B cell (primary cell): ENCODE data around the gene ZNF106.

ENCODE experiments used
- EZH2 ChIP-seq: IDR thresholded peaks from 2 replicates; pipeline ENCODE4 v1.6.1; 2012; ENCODE audit warnings: borderline replicate concordance, low read depth, mild to moderate bottlenecking, moderate library complexity, low read length; ENCODE audit not compliant: insufficient read depth, poor library complexity, severe bottlenecking
- TF ChIP-seq, protein P1 (sequence below): fragments of 200-600 bp; IDR thresholded peaks from one replicate; pipeline ENCODE4 v1.8.0; 2022; ENCODE audit warnings: antibody characterized with exemption, mild to moderate bottlenecking

DNA sequence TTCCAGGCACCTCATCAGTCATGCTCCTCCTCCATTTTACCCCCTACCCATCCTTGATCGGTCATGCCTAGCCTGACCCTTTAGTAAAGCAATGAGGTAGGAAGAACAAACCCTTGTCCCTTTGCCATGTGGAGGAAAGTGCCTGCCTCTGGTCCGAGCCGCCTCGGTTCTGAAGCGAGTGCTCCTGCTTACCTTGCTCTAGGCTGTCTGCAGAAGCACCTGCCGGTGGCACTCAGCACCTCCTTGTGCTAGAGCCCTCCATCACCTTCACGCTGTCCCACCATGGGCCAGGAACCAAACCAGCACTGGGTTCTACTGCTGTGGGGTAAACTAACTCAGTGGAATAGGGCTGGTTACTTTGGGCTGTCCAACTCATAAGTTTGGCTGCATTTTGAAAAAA, 79.1 kb downstream of the ZNF106 start:
- TF ChIP-seq, protein P1, sequence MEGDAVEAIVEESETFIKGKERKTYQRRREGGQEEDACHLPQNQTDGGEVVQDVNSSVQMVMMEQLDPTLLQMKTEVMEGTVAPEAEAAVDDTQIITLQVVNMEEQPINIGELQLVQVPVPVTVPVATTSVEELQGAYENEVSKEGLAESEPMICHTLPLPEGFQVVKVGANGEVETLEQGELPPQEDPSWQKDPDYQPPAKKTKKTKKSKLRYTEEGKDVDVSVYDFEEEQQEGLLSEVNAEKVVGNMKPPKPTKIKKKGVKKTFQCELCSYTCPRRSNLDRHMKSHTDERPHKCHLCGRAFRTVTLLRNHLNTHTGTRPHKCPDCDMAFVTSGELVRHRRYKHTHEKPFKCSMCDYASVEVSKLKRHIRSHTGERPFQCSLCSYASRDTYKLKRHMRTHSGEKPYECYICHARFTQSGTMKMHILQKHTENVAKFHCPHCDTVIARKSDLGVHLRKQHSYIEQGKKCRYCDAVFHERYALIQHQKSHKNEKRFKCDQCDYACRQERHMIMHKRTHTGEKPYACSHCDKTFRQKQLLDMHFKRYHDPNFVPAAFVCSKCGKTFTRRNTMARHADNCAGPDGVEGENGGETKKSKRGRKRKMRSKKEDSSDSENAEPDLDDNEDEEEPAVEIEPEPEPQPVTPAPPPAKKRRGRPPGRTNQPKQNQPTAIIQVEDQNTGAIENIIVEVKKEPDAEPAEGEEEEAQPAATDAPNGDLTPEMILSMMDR: no peak
- TF ChIP-seq EZH2: no peak
